Inferior parietal cortex (tissue), 1 donor: Measurements from ENCODE around the gene COX7A2L.
"Not testable (repeated sequence)": the region's sequence is repeated elsewhere in the genome, so short reads cannot be mapped to it uniquely, and the experiment has no call there.

ENCODE experiments used
- DNase-seq: peaks from one replicate; pipeline ENCODE4 v3.0.0-alpha.2; 2016; ENCODE audit errors: extremely low spot score

Gene COX7A2L

GRCh38 chr2:42339191-42339912, 21.7 kb downstream of the COX7A2L start:
- DNase-seq = no peak

- DNase-seq = no peak
These were observed 22.3 kb downstream of the COX7A2L start for GRCh38 chr2:42338567-42339190.

GRCh38 chr2:42337846-42338566, 23.0 kb downstream of the COX7A2L start:
- DNase-seq = no peak

GRCh38 chr2:42337356-42337820, 23.6 kb downstream of the COX7A2L start:
- DNase-seq = no peak

GRCh38 chr2:42336361-42336965, 24.6 kb downstream of the COX7A2L start:
- DNase-seq = no peak

GRCh38 chr2:42335514-42336104, 25.4 kb downstream of the COX7A2L start:
- DNase-seq = no peak

- DNase-seq = not testable (repeated sequence)
These were observed 26.2 kb downstream of the COX7A2L start for GRCh38 chr2:42334865-42335264.

GRCh38 chr2:42334220-42334619, 26.8 kb downstream of the COX7A2L start:
- DNase-seq = no peak

GRCh38 chr2:42333579-42333978, 27.4 kb downstream of the COX7A2L start:
- no peak for DNase-seq

- DNase-seq = no peak
These were observed 28.4 kb downstream of the COX7A2L start for GRCh38 chr2:42332575-42332974.

GRCh38 chr2:42331569-42332284, 29.3 kb downstream of the COX7A2L start:
- DNase-seq = no peak

- DNase-seq = no peak
These were observed 31.3 kb downstream of the COX7A2L start for GRCh38 chr2:42329736-42330135.

GRCh38 chr2:42328923-42329322, 32.1 kb downstream of the COX7A2L start:
- DNase-seq = no peak

GRCh38 chr2:42328148-42328833, 32.7 kb downstream of the COX7A2L start:
- DNase-seq = peak; percentile 43

- no peak for DNase-seq
These were observed 33.9 kb downstream of the COX7A2L start for GRCh38 chr2:42327125-42327524.

GRCh38 chr2:42325609-42326008, 35.4 kb downstream of the COX7A2L start:
- no peak for DNase-seq

GRCh38 chr2:42324949-42325348, 36.1 kb downstream of the COX7A2L start:
- no peak for DNase-seq

GRCh38 chr2:42324244-42324643, 36.8 kb downstream of the COX7A2L start:
- no peak for DNase-seq

- DNase-seq = no peak
These were observed 39.5 kb downstream of the COX7A2L start for GRCh38 chr2:42321452-42322064.

- DNase-seq = no peak
These were observed 41.8 kb downstream of the COX7A2L start for GRCh38 chr2:42319265-42319664.
